Stimulated activated effector memory CD8-positive, alpha-beta T cell treated with anti-CD3 and anti-CD28 coated beads, Interleukin-12 subunit alpha, Interleukin-12 subunit beta, amount 100 ng/mL, for 72 hours (primary cell): ENCODE results near the gene CACNB3.
A peak's percentile ranks its signal among the peaks of the same experiment; 100 is the strongest.

Experiments
- ATAC-seq: fragments of 150-1000 bp; cut with Tn5 transposase; 2 replicates; pipeline ENCODE4 v1.10.0; 2021
- DNase-seq, 2 donors: peaks; one replicate each; pipeline ENCODE4 v3.0.0; 2021 to 2022; ENCODE audit warnings: low spot score in 2 of 2
- H3K27ac Mint-ChIP-seq: one replicate; pipeline ENCODE4 v1.8.0; 2022; ENCODE audit warnings: mild to moderate bottlenecking, mixed read lengths
- H3K36me3 Mint-ChIP-seq: one replicate; pipeline ENCODE4 v1.8.0; 2022; ENCODE audit warnings: mild to moderate bottlenecking, mixed read lengths
- H3K4me1 Mint-ChIP-seq: one replicate; pipeline ENCODE4 v1.8.0; 2022; ENCODE audit warnings: mixed read lengths
- H3K4me3 Mint-ChIP-seq: one replicate; pipeline ENCODE4 v1.8.0; 2022; ENCODE audit warnings: mild to moderate bottlenecking, mixed read lengths
- H3K9me3 Mint-ChIP-seq: one replicate; pipeline ENCODE4 v1.8.0; 2022; ENCODE audit warnings: mixed read lengths

The CACNB3 gene

GRCh38 chr12:48817873-48818830, at the start of gene CACNB3:
TSS of gene CACNB3 (plus strand) at chr12:48818496. CDS start at chr12:48818930, 434 bp downstream.
- peak; percentile 58 to 86 for DNase-seq
- H3K4me1 Mint-ChIP-seq = peaks cover 71% of the 10 kb centered on the region
- H3K27ac Mint-ChIP-seq = no peak within 1 kb of the TSS
- ATAC-seq = peak; percentile 65
- H3K9me3 Mint-ChIP-seq = no peaks in the 10 kb centered on the region
- H3K36me3 Mint-ChIP-seq = peaks cover 5% of the 10 kb centered on the region
- H3K4me3 Mint-ChIP-seq = peak within 1 kb of the TSS; percentile 91

DNA sequence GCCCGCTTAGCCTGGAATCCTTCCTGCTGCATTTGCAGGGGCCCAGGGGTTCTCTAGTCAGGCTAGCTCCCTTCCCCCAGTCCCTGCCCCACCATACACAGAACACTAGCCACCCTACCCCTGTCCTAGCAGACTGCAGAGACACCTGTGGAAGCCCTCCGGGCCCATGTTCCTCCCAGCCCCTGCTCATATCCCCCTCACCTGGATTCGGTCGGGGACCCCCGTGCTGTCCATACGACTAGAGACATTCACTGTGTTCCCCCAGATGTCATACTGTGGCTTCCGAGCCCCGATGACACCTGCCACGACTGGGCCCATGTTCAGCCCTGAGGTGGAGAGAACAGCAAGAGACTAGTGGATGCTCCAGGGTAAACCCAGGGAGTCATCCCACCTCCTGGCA, 49.6 kb upstream of the CACNB3 start:
- peaks cover 22% of the 10 kb centered on the region for H3K4me1 Mint-ChIP-seq
- H3K36me3 Mint-ChIP-seq = no peaks in the 10 kb centered on the region
- DNase-seq = no peak
- no peak for ATAC-seq
- peak overlapping the region; percentile 41 for H3K27ac Mint-ChIP-seq
- H3K4me3 Mint-ChIP-seq = no peak overlapping the region
- H3K9me3 Mint-ChIP-seq = no peaks in the 10 kb centered on the region

- ATAC-seq = no peak
- DNase-seq = no peak
- no peaks in the 10 kb centered on the region for H3K9me3 Mint-ChIP-seq
- H3K4me3 Mint-ChIP-seq = no peak overlapping the region
- H3K36me3 Mint-ChIP-seq = no peaks in the 10 kb centered on the region
- no peak overlapping the region for H3K27ac Mint-ChIP-seq
- peaks cover 16% of the 10 kb centered on the region for H3K4me1 Mint-ChIP-seq
Observed at GRCh38 chr12:48770756-48771155, 47.5 kb upstream of the CACNB3 start.

- peaks cover 7% of the 10 kb centered on the region for H3K4me1 Mint-ChIP-seq
- H3K9me3 Mint-ChIP-seq = no peaks in the 10 kb centered on the region
- DNase-seq = no peak
- H3K4me3 Mint-ChIP-seq = no peak overlapping the region
- H3K27ac Mint-ChIP-seq = peak overlapping the region; percentile 35
- no peak for ATAC-seq
- H3K36me3 Mint-ChIP-seq = no peaks in the 10 kb centered on the region
Observed at GRCh38 chr12:48771588-48772112, 46.6 kb upstream of the CACNB3 start.

DNA sequence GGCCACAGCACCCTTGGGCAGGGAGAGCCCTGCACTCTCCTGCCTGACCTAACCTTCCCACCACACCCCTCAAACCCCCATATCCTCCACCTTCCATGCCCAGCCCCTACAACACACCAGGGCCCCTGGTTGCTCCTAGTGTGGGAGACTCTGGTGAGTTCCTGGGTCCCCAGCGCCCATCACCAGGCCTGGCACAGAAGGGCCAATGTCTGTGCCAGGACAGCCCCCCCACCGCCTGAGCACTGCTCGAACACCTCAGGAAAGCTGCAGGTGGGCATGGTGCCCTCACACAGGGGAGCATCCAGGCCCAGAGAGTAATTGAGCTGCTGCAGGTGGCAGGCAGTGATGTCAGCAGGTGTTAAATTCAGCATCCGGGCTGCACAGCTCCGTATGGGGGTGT, 44.6 kb upstream of the CACNB3 start:
- Mint-ChIP-seq H3K4me3 (no peak overlapping the region), H3K36me3 (no peaks in the 10 kb centered on the region), H3K9me3 (no peaks in the 10 kb centered on the region), H3K27ac (peak overlapping the region; percentile 70), H3K4me1 (peaks cover 6% of the 10 kb centered on the region)
- no peak for DNase-seq
- ATAC-seq = no peak

GRCh38 chr12:48774516-48774915, 43.8 kb upstream of the CACNB3 start:
- H3K27ac Mint-ChIP-seq = no peak overlapping the region

DNA sequence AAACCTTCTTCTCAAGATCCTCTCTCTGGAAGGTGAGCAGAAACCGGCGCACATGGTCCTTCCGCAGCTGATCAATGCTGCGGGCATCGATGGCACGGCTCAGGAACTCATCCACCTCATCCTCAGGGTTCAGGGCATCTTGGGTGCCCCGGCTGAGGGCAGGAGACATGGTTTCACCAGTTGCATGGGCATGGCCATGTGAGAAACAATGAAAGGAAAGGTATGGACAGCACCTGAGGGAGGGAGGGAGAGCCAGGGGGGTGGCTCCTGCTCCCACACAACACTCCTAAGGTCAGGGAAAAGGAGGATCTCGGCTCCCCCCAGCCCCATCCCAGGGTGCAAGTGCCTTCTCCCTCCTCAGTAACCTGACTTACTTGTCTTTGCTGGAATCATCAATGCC, 43.0 kb upstream of the CACNB3 start:
- Mint-ChIP-seq H3K4me3 (no peak overlapping the region), H3K27ac (no peak overlapping the region), H3K4me1 (peaks cover 6% of the 10 kb centered on the region), H3K9me3 (no peaks in the 10 kb centered on the region), H3K36me3 (no peaks in the 10 kb centered on the region)
- no peak for DNase-seq
- no peak for ATAC-seq

More at GRCh38 chr12:48774516-48774915, 43.8 kb upstream of the CACNB3 start:
- Mint-ChIP-seq H3K4me3 (no peak overlapping the region), H3K9me3 (no peaks in the 10 kb centered on the region), H3K36me3 (no peaks in the 10 kb centered on the region), H3K4me1 (peaks cover 6% of the 10 kb centered on the region)
- DNase-seq = no peak
- no peak for ATAC-seq

DNA sequence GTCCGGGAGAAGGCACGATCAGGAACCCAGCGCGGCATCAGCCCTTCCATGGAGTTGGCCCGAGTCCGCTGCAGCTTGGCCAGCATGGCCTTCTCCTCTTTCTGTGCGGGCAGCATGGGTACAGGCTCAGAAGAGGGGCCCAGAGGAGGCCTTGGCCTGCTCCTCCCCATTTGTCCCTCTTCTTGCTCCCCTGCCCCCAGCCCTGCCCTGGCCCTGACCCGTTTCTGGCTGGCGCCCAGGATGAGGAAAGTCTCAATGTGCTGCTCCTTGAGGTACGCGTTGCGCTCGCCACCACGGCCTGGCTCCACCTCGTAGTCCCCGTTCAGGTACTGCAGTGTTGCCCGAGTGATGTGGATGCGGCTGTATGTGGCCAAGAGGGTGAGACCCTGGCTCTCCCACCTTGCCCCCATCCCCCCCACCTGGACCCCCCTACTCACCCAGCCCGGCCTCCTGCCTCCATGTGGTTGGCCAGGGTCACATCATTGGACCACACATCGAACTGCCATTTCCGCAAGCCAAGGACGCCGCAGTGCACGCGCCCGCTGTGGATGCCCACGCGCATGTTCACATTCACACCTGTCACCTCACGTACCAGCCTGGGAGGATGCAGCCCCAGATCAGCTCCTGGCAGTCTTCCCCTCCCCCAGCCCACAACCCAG, 42.2 kb upstream of the CACNB3 start:
- H3K4me1 Mint-ChIP-seq = peaks cover 6% of the 10 kb centered on the region
- ATAC-seq = no peak
- H3K27ac Mint-ChIP-seq = no peak overlapping the region
- H3K9me3 Mint-ChIP-seq = no peaks in the 10 kb centered on the region
- H3K4me3 Mint-ChIP-seq = no peak overlapping the region
- DNase-seq = no peak
- no peaks in the 10 kb centered on the region for H3K36me3 Mint-ChIP-seq

DNA sequence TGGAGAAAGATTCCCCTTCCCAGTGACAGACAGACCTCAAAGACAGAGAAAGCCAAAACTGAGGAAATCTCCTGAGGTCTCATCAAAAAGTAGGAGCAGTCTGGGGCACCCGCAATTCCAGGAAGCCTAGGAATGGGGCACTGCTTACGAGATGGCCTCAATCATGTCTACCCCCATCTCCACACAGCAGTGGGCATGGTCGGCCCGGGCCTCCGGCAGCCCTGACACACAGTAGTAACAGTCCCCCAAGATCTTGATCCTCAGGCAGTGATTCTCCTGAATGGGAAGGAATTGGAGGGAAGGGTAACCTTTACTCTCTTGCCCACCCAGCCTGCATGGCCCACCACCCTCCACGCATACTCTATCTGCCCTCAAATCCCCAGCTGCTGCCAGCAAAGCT, 41.3 kb upstream of the CACNB3 start:
- Mint-ChIP-seq H3K36me3 (no peaks in the 10 kb centered on the region), H3K9me3 (no peaks in the 10 kb centered on the region), H3K4me3 (no peak overlapping the region), H3K4me1 (peaks cover 1% of the 10 kb centered on the region), H3K27ac (peak overlapping the region; percentile 11)
- DNase-seq (no peak), ATAC-seq (no peak)

GRCh38 chr12:48777501-48778400, 40.5 kb upstream of the CACNB3 start:
- DNase-seq = no peak
- Mint-ChIP-seq H3K4me3 (no peak overlapping the region), H3K9me3 (no peaks in the 10 kb centered on the region), H3K36me3 (no peaks in the 10 kb centered on the region), H3K27ac (peak overlapping the region; percentile 11), H3K4me1 (no peaks in the 10 kb centered on the region)
- no peak for ATAC-seq

DNA sequence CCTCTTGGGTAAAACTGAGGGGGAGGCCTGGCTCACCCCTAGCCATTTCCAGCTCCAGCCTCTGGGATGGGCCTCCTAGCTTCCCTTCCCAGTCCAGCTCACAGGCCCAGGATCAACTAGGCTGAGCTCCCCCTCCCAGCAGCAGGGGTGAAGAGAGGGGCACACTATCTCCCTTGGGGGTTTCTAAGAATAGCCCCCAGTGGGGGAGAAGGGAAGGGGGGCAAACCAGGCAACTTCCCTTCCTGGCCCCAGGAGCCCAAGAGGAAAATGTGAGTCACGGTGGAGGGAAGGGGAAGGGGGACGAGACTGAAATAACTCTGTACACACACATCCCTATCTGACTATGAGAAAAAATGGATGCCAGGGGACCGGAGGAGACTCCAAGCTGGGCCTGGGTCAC, 38.4 kb upstream of the CACNB3 start:
- H3K27ac Mint-ChIP-seq = no peak overlapping the region
- H3K36me3 Mint-ChIP-seq = no peaks in the 10 kb centered on the region
- DNase-seq = no peak

GRCh38 chr12:48780381-48781025, 37.8 kb upstream of the CACNB3 start:
- Mint-ChIP-seq H3K36me3 (no peaks in the 10 kb centered on the region), H3K4me3 (no peak overlapping the region), H3K4me1 (no peaks in the 10 kb centered on the region), H3K9me3 (no peaks in the 10 kb centered on the region), H3K27ac (no peak overlapping the region)
- no peak for DNase-seq
- ATAC-seq = no peak

More for the DNA sequence above, 38.4 kb upstream of the CACNB3 start:
- Mint-ChIP-seq H3K4me1 (no peaks in the 10 kb centered on the region), H3K9me3 (no peaks in the 10 kb centered on the region), H3K4me3 (no peak overlapping the region)
- ATAC-seq = no peak

GRCh38 chr12:48781750-48782456, 36.4 kb upstream of the CACNB3 start:
- DNase-seq (no peak), ATAC-seq (no peak)
- no peak overlapping the region for H3K4me3 Mint-ChIP-seq
- H3K4me1 Mint-ChIP-seq = no peaks in the 10 kb centered on the region
- H3K9me3 Mint-ChIP-seq = no peaks in the 10 kb centered on the region
- H3K36me3 Mint-ChIP-seq = no peaks in the 10 kb centered on the region
- H3K27ac Mint-ChIP-seq = no peak overlapping the region
